Smooth muscle cell (in vitro differentiated cells): Measurements from ENCODE around the gene ATP6V1B1. TPM values are rescaled to one million over a fixed set of nuclear protein-coding genes. Genes with fewer than 3 reads are reported as not detected.

ENCODE experiments used
- DNase-seq: peaks from one replicate; lab custom pipeline; 2025; ENCODE audit not compliant: unreplicated experiment; lab: John Stamatoyannopoulos, UW
- H2AFZ ChIP-seq: fragments of 200-600 bp; sonication (generic); 2 replicates; pipeline ENCODE4 v1.6.0; 2016; ENCODE audit warnings: antibody characterized with exemption, low read depth, mild to moderate bottlenecking
- H3F3A ChIP-seq: fragments of 200-600 bp; sonication (generic); 2 replicates; pipeline ENCODE4 v1.6.0; 2017; ENCODE audit warnings: antibody characterized with exemption, low read depth
- H3K27ac ChIP-seq: fragments of 200-600 bp; sonication (generic); 2 replicates; pipeline ENCODE4 v1.5.1; 2016; ENCODE audit warnings: low read depth, mild to moderate bottlenecking
- H3K27me3 ChIP-seq: fragments of 200-600 bp; sonication (generic); 2 replicates; pipeline ENCODE4 v1.6.1; 2016; ENCODE audit warnings: low read depth, mild to moderate bottlenecking
- H3K36me3 ChIP-seq: fragments of 200-600 bp; sonication (generic); 2 replicates; pipeline ENCODE4 v1.5.1; 2016; ENCODE audit warnings: low read depth
- H3K4me1 ChIP-seq: fragments of 200-600 bp; sonication (generic); 2 replicates; pipeline ENCODE4 v1.5.1; 2016; ENCODE audit warnings: low read depth
- H3K4me2 ChIP-seq: fragments of 200-600 bp; sonication (generic); 2 replicates; pipeline ENCODE4 v1.6.0; 2016; ENCODE audit warnings: mild to moderate bottlenecking
- H3K4me3 ChIP-seq: fragments of 200-600 bp; sonication (generic); 2 replicates; pipeline ENCODE4 v1.5.1; 2016; ENCODE audit warnings: mild to moderate bottlenecking
- H3K79me2 ChIP-seq: fragments of 200-600 bp; sonication (generic); 2 replicates; pipeline ENCODE4 v1.6.0; 2016; ENCODE audit warnings: low read depth, mild to moderate bottlenecking
- H3K9ac ChIP-seq: fragments of 200-600 bp; sonication (generic); 2 replicates; pipeline ENCODE4 v1.6.0; 2016; ENCODE audit warnings: low read depth
- H3K9me3 ChIP-seq: fragments of 200-600 bp; sonication (generic); replicated peaks from 2 replicates; pipeline ENCODE4 v1.5.1; 2016; ENCODE audit warnings: low read depth
- H4K20me1 ChIP-seq: fragments of 200-600 bp; sonication (generic); 2 replicates; pipeline ENCODE4 v1.6.0; 2016; ENCODE audit warnings: low read depth
- WGBS: methylation state at CpG from one replicate; pipeline ENCODE4 v1.1.7; 2016; ENCODE audit warnings: low lambda C conversion rate; 5-methylcytosine and 5-hydroxymethylcytosine counted together
- polyA plus RNA-seq: library from polyadenylated mRNA; unstranded; fragments of >200 nt; fragmentation: Nextera tagmentation; extraction: Ambion mirVana; gene quantifications from 2 replicates; pipeline ENCODE4 v1.2.1, GENCODE V29; 2016
- total RNA-seq: library from RNA; depleted of rRNA; stranded (reverse); fragments of >200 nt; gene quantifications from 2 replicates; pipeline ENCODE4 v1.2.3, GENCODE V29; 2014
- TF ChIP-seq, protein P1 (sequence below): fragments of 200-600 bp; sonication (generic); IDR thresholded peaks from 2 replicates; pipeline ENCODE4 v1.5.1; 2017; ENCODE audit warnings: borderline replicate concordance, mild to moderate bottlenecking, antibody characterized with exemption; ENCODE audit not compliant: insufficient read depth, poor library complexity, severe bottlenecking

ATP6V1B1 gene
- total and polyA plus RNA-seq, 2 experiments from 2014 or later = 0.59 TPM; not detected in 1

DNA sequence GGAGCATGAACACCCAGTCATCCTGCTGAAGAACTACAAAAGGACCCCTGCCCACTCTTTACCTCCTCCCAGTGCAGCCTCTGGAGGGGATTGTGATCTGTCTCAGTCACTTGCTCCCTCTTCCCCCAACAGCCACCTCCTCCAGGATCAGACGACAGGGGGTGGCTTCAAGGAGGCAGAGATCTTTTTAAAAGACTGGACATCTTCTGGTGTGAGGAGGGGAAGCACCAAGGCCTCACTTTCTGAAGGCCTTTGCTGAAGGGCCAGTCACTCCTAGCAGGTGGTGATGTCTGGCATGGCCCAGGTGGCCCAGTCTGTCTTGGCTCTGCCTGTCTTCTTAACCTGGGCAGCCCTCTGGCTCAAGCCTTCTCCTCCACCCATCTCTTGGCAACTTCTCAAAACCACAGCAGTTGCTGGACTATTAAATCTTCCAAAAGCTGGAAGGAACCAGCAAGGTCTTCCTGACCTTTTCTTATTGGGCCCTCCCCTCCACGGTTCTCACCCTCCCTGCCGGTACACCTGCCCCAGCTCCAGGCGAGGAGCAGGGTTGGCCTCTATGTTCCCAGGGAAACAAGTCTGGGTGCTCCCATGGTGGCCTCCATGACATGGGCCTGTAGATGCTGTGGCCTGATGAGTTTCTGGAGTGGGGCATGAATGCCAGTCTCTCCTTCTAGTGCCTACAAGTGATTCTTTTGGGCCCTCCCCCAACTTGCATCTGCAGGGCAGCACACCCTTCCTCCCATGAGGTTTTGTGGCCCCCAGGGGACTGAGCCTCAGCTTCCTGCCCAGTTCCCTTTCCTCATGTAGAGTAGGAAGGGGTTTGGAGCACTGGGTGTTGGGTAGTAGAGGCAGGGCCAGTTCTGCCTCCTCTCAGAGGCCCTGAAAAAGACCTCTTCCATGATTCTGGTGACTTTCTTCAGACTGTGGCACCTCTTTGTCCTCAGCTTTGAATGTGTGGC, 5.0 kb upstream of the ATP6V1B1 start:
- no peak for DNase-seq
- H3K27ac ChIP-seq = no peak overlapping the region

DNA sequence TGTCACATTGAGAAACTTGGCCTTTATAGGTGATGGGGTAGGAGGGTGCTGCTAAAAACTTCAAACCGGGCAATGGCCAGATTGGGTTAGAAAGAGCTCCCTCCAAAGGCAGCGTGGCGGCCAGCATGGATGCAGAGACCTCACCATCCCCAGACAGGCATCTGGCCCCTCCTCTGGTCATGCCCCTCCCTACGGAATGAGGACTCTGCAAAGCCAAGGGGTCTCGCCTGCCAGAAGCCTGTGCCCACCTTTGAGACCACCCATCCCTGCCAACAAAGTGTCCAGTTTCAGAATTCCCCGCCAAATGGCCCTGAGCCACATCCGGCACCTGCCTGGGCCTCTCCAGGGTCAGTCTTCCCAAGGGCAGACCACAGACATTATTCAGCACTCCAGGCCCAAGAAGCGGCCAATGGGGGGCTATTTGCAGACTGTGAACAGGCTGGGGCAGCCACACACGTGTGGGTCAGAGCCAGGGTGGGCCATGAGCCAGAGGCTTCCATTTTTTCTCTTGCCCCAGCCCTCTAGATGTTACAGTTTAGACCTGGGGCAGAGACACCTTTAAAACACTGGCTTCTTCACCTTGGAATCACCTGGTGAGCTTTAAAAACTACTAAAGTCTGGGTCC, 4.2 kb upstream of the ATP6V1B1 start:
- peaks cover 6% of the 10 kb centered on the region for H3K4me1 ChIP-seq
- no peaks in the 10 kb centered on the region for H3K79me2 ChIP-seq
- H3K36me3 ChIP-seq = no peaks in the 10 kb centered on the region
- no peak overlapping the region for H2AFZ ChIP-seq
- H3K4me3 ChIP-seq = no peak overlapping the region
- no peaks in the 10 kb centered on the region for H3F3A ChIP-seq
- H3K9ac ChIP-seq = no peak overlapping the region
- no peak for DNase-seq
- TF ChIP-seq, protein P1, sequence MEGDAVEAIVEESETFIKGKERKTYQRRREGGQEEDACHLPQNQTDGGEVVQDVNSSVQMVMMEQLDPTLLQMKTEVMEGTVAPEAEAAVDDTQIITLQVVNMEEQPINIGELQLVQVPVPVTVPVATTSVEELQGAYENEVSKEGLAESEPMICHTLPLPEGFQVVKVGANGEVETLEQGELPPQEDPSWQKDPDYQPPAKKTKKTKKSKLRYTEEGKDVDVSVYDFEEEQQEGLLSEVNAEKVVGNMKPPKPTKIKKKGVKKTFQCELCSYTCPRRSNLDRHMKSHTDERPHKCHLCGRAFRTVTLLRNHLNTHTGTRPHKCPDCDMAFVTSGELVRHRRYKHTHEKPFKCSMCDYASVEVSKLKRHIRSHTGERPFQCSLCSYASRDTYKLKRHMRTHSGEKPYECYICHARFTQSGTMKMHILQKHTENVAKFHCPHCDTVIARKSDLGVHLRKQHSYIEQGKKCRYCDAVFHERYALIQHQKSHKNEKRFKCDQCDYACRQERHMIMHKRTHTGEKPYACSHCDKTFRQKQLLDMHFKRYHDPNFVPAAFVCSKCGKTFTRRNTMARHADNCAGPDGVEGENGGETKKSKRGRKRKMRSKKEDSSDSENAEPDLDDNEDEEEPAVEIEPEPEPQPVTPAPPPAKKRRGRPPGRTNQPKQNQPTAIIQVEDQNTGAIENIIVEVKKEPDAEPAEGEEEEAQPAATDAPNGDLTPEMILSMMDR = no peak
- no peak overlapping the region for H3K27ac ChIP-seq
- no peak overlapping the region for H3K4me2 ChIP-seq
- no peaks in the 10 kb centered on the region for H3K27me3 ChIP-seq
- WGBS = 74% methylated on average over 9 of the region's 9 CpGs
- H3K9me3 ChIP-seq = no peaks in the 10 kb centered on the region
- no peaks in the 10 kb centered on the region for H4K20me1 ChIP-seq

More for the DNA sequence above, 5.0 kb upstream of the ATP6V1B1 start:
- H3K4me1 ChIP-seq = peaks cover 2% of the 10 kb centered on the region
- TF ChIP-seq, protein P1 = no peak
- H2AFZ ChIP-seq = no peak overlapping the region
- no peak overlapping the region for H3K4me2 ChIP-seq
- H3K79me2 ChIP-seq = no peaks in the 10 kb centered on the region
- no peak overlapping the region for H3K9ac ChIP-seq
- no peaks in the 10 kb centered on the region for H3K9me3 ChIP-seq
- no peaks in the 10 kb centered on the region for H3K36me3 ChIP-seq
- no peaks in the 10 kb centered on the region for H4K20me1 ChIP-seq
- H3F3A ChIP-seq = no peaks in the 10 kb centered on the region
- WGBS = 89% methylated on average over 4 of the region's 4 CpGs
- H3K27me3 ChIP-seq = peaks cover 6% of the 10 kb centered on the region
- H3K4me3 ChIP-seq = no peak overlapping the region

DNA sequence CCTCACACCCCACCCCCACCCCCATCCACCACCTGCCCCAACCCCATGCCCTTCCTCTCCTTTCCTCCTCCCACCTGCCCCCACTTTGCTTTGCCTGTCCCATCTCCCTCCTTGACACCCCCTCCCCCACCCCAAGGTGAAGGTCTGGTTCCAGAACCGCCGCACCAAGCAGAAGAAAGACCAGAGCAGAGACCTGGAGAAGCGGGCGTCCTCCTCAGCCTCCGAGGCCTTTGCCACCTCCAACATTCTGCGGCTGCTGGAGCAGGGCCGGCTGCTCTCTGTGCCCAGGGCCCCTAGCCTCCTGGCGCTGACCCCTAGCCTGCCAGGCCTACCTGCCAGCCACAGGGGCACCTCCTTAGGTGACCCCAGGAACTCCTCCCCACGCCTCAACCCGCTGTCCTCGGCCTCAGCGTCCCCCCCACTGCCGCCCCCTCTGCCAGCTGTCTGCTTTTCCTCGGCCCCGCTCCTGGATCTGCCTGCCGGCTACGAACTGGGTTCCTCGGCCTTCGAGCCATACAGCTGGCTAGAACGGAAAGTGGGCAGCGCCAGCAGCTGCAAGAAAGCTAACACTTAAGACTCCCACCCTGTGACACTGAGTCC, 3.0 kb upstream of the ATP6V1B1 start:
- DNase-seq = no peak
- Histone ChIP-seq H3K4me1 (peaks cover 6% of the 10 kb centered on the region), H3K4me3 (no peak overlapping the region), H3K27ac (no peak overlapping the region), H3K9ac (no peak overlapping the region), H3K4me2 (no peak overlapping the region), H3K9me3 (no peaks in the 10 kb centered on the region), H3K79me2 (no peaks in the 10 kb centered on the region), H2AFZ (no peak overlapping the region), H4K20me1 (no peaks in the 10 kb centered on the region), H3F3A (no peaks in the 10 kb centered on the region), H3K27me3 (no peaks in the 10 kb centered on the region), H3K36me3 (no peaks in the 10 kb centered on the region)
- TF ChIP-seq, protein P1 = no peak
- WGBS = 95% methylated on average over 19 of the region's 21 CpGs
